SU-DHL-6 (cell line): ENCODE measurements around the gene ZNF414.

Source experiments
- EZH2phosphoT487 ChIP-seq: fragments of 200-600 bp; sonication (generic), shearing (Covaris generic); conservative IDR thresholded peaks from 2 replicates; pipeline ENCODE4 v1.6.1; 2018; ENCODE audit warnings: mild to moderate bottlenecking, antibody characterized with exemption, low read length, moderate library complexity, mixed read lengths
- TF ChIP-seq, protein P1 (sequence below): fragments of 200-600 bp; sonication (generic); IDR thresholded peaks from one replicate; pipeline ENCODE4 v1.5.1; 2017; ENCODE audit warnings: antibody characterized with exemption, mild to moderate bottlenecking, low read length, moderate library complexity; ENCODE audit not compliant: insufficient read depth, poor library complexity, severe bottlenecking

DNA sequence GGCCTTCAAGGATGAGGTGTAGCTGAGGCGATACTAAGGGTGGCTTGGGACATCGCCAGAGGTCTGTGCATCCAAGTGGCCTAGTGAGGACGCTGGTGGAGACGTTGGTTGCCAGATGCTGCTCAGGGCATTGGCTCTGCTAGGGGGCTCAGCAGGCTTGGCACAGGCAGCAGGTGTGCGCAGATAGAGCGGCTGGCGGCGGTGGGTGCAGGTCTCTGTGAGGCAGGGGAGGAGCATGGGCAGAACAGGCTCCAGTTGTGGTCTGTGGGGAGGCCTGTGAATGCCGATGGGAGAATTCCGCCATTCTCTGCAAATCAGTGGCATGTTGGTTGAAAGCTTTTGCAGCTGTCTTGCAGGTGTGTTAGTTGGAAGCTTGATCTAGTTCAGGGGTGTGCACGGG, 32.8 kb downstream of the ZNF414 start:
- TF ChIP-seq, protein P1, sequence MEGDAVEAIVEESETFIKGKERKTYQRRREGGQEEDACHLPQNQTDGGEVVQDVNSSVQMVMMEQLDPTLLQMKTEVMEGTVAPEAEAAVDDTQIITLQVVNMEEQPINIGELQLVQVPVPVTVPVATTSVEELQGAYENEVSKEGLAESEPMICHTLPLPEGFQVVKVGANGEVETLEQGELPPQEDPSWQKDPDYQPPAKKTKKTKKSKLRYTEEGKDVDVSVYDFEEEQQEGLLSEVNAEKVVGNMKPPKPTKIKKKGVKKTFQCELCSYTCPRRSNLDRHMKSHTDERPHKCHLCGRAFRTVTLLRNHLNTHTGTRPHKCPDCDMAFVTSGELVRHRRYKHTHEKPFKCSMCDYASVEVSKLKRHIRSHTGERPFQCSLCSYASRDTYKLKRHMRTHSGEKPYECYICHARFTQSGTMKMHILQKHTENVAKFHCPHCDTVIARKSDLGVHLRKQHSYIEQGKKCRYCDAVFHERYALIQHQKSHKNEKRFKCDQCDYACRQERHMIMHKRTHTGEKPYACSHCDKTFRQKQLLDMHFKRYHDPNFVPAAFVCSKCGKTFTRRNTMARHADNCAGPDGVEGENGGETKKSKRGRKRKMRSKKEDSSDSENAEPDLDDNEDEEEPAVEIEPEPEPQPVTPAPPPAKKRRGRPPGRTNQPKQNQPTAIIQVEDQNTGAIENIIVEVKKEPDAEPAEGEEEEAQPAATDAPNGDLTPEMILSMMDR: no peak
- TF ChIP-seq EZH2phosphoT487: no peak
